Pancreas (tissue), 10 donors: ENCODE measurements around the gene SAXO1. TPM values are rescaled to one million over a fixed set of nuclear protein-coding genes. Genes with fewer than 3 reads are reported as not detected.
"Not testable (repeated sequence)": the region's sequence is repeated elsewhere in the genome, so short reads cannot be mapped to it uniquely, and the experiment has no call there.

Experiments used
- ATAC-seq, 4 donors: fragments of 200-7000 bp; cut with Tn5 transposase; one replicate each; pipeline versions ENCODE4 v1.8.0 to v1.9.1; 2020; ENCODE audit warnings: mild to moderate bottlenecking in 4 of 4, moderate library complexity in 4 of 4
- DNase-seq, 6 donors: peaks; one replicate each; pipeline ENCODE4 v3.0.0-alpha.2; 2020
- FAIRE-seq: peaks from 2 replicates; lab custom pipeline; 2012; peaks lifted over from hg19 to GRCh38; lab: Jason Lieb, UNC
- H3K27ac ChIP-seq, 4 donors: fragments of 200-600 bp; sonication (generic); 1 replicate in 3 of 4; 2 replicates in 1 of 4; pipeline versions ENCODE4 v1.5.0 to v1.8.0; 2020
- H3K27me3 ChIP-seq, 4 donors: fragments of 200-600 bp; one replicate each; pipeline ENCODE4 v1.8.0; 2021
- H3K36me3 ChIP-seq, 3 donors: fragments of 200-600 bp; sonication (generic) in 1 of 3; one replicate each; pipeline versions ENCODE4 v1.5.0 to v1.8.0; 2020 to 2021
- H3K4me1 ChIP-seq, 3 donors: fragments of 200-600 bp; one replicate each; pipeline ENCODE4 v1.8.0; 2021
- H3K4me3 ChIP-seq, 4 donors: fragments of 200-600 bp; sonication (generic) in 2 of 4; one replicate each; pipeline versions ENCODE4 v1.5.0 to v1.8.0; 2020 to 2021
- H3K9me3 ChIP-seq, 4 donors: fragments of 200-600 bp; one replicate each; pipeline ENCODE4 v1.8.0; 2021
- CTCF ChIP-seq, 4 donors: fragments of 200-600 bp; sonication (generic) in 3 of 4; IDR thresholded peaks; one replicate each; pipeline versions ENCODE4 v1.5.0 to v1.8.0; 2021; ENCODE audit warnings: antibody characterized with exemption in 4 of 4
- WGBS, 2 donors: extraction: QIAGEN DNeasy Blood & Tissue Kit; methylation state at CpG; one replicate each; pipeline ENCODE4 v1.1.7; 2013; 5-methylcytosine and 5-hydroxymethylcytosine counted together
- intact Hi-C, 3 donors: fragments of 100-400 bp; cut with DNase I; formaldehyde crosslinking; loops; one replicate each; pipeline versions ENCODE4 v1.11.1 to v1.14.2; 2022
- polyA plus RNA-seq, 2 donors: library from polyadenylated mRNA; stranded (reverse); fragments of 200-250 nt; gene quantifications; one replicate each; pipeline ENCODE4 v1.2.3, GENCODE V29; 2013
- total RNA-seq, 6 donors: library from RNA; stranded (reverse); fragmentation: NEBNext Ultra II Directional in 4 of 6; extraction: Animal tissue kit (Norgen Biotek cat#: 25700) in 4 of 6; gene quantifications; one replicate each; pipeline versions ENCODE4 v1.2.1 to v1.2.4, GENCODE V29; 2021 to 2023
- donor health status: healthy with polysubstance abuse.
- donor health status: DM: no; HTN: no; CAD: no; lungs with moderate emphysema.
- donor health status: DM: no; HTN: no; CAD: no.
- donor health status: control.
- donor health status: control.
- donor health status: Bipolar disorder and iron deficiency.
- donor health status: DM: yes; HTN: yes; CAD: no.
- donor health status: DM: no; HTN: no; CAD: no.
- donor health status: DM: no; HTN: no; CAD: no.
- donor health status: DM: yes; HTN: yes; CAD: no.

SAXO1 gene
- total and polyA plus RNA-seq, 8 donors: 0.08 to 0.51 (median 0.14) TPM; not detected in 2

GRCh38 chr9:19023078-19023477 is 9.9 kb downstream of the SAXO1 start:
- Histone ChIP-seq H3K36me3 (no peaks in the 10 kb centered on the region), H3K27me3 (no peaks in the 10 kb centered on the region), H3K27ac (no peak overlapping the region), H3K4me1 (no peaks in the 10 kb centered on the region), H3K4me3 (no peak overlapping the region), H3K9me3 (no peaks in the 10 kb centered on the region)
- DNase-seq: no peak
- no peak for ATAC-seq
- FAIRE-seq: no peak
- WGBS, 2 donors: 65 to 66% methylated on average over 5 of the region's 5 CpGs
- no peak for TF ChIP-seq CTCF (IDR thresholded peaks at IDR 0.05)
- intact Hi-C loops: loop anchor here in 2 of 3 donors (10.0 kb wide), 1 partner anchor 768 kb away; no protein-coding TSS in a partner anchor

- ATAC-seq (no peak), FAIRE-seq (no peak), DNase-seq (no peak)
- no peak for TF ChIP-seq CTCF (IDR thresholded peaks at IDR 0.05)
- Histone ChIP-seq H3K36me3 (no peaks in the 10 kb centered on the region), H3K4me1 (no peaks in the 10 kb centered on the region), H3K9me3 (no peaks in the 10 kb centered on the region), H3K27ac (no peak overlapping the region), H3K4me3 (no peak overlapping the region), H3K27me3 (no peaks in the 10 kb centered on the region)
- intact Hi-C loops: loop anchor here in 2 of 3 donors (10.0 kb wide), 1 partner anchor 767 kb away; no protein-coding TSS in a partner anchor
- 95 to 100% methylated on average over 2 of the region's 2 CpGs for WGBS, 2 donors
These were observed 10.8 kb downstream of the SAXO1 start for GRCh38 chr9:19022206-19022605.

- not testable (repeated sequence) for H3K27ac ChIP-seq, H3K27me3 ChIP-seq, H3K36me3 ChIP-seq, H3K4me1 ChIP-seq, DNase-seq, ATAC-seq, H3K4me3 ChIP-seq, H3K9me3 ChIP-seq, FAIRE-seq
- intact Hi-C loops: loop anchor here in 2 of 3 donors (10.0 kb wide), 1 partner anchor 767 kb away; no protein-coding TSS in a partner anchor
- 87 to 96% methylated on average over 2 of the region's 2 CpGs for WGBS, 2 donors
These were observed 11.4 kb downstream of the SAXO1 start for GRCh38 chr9:19021649-19022048.

GRCh38 chr9:19020886-19021455 is 12.0 kb downstream of the SAXO1 start:
- Histone ChIP-seq H3K36me3 (no peaks in the 10 kb centered on the region), H3K27ac (no peak overlapping the region), H3K4me3 (no peak overlapping the region), H3K27me3 (no peaks in the 10 kb centered on the region), H3K9me3 (no peaks in the 10 kb centered on the region), H3K4me1 (no peaks in the 10 kb centered on the region)
- WGBS, 2 donors: 67 to 77% methylated on average over 3 of the region's 3 CpGs
- intact Hi-C loops: loop anchor here in 2 of 3 donors (10.0 kb wide), 1 partner anchor 766 kb away; no protein-coding TSS in a partner anchor
- no peak for ATAC-seq
- FAIRE-seq: no peak
- no peak for DNase-seq
- no peak for TF ChIP-seq CTCF (IDR thresholded peaks at IDR 0.05)

- intact Hi-C loops: no loop called here
- no peaks in the 10 kb centered on the region for H3K9me3 ChIP-seq
- H3K4me1 ChIP-seq: no peaks in the 10 kb centered on the region
- WGBS, 2 donors: 46 to 60% methylated on average over 4 of the region's 4 CpGs
- no peaks in the 10 kb centered on the region for H3K27me3 ChIP-seq
- ATAC-seq (no peak), DNase-seq (no peak), FAIRE-seq (no peak)
- TF ChIP-seq CTCF (IDR thresholded peaks at IDR 0.05): no peak
- no peaks in the 10 kb centered on the region for H3K36me3 ChIP-seq
- no peak overlapping the region for H3K27ac ChIP-seq
- no peak overlapping the region for H3K4me3 ChIP-seq
These were observed 14.8 kb downstream of the SAXO1 start for GRCh38 chr9:19018201-19018600.
